GM12801 (cell line): ENCODE results near the gene SGK1.

Experiments used
- CTCF ChIP-seq: IDR thresholded peaks from one replicate; pipeline ENCODE4 v1.5.1; 2011; ENCODE audit warnings: control low read depth; ENCODE audit not compliant: insufficient read length; ENCODE audit errors: extremely low read depth

The SGK1 gene

GRCh38 chr6:134247231-134247833, 70.6 kb downstream of the SGK1 start:
- TF ChIP-seq CTCF, result no peak

GRCh38 chr6:134245706-134246105, 72.2 kb downstream of the SGK1 start:
- no peak for TF ChIP-seq CTCF

GRCh38 chr6:134245041-134245440, 72.9 kb downstream of the SGK1 start:
- TF ChIP-seq CTCF, result no peak

GRCh38 chr6:134240665-134241431, 77.1 kb downstream of the SGK1 start:
- TF ChIP-seq CTCF, result no peak

GRCh38 chr6:134238960-134239795, 78.7 kb downstream of the SGK1 start:
- no peak for TF ChIP-seq CTCF

- no peak for TF ChIP-seq CTCF
Measured at GRCh38 chr6:134238006-134238405, 79.9 kb downstream of the SGK1 start.

- no peak for TF ChIP-seq CTCF
Measured at GRCh38 chr6:134235937-134236751, 81.8 kb downstream of the SGK1 start.
